T-cell (primary cell): ENCODE measurements around the gene MME. TPM values are rescaled to one million over a fixed set of nuclear protein-coding genes. Genes with fewer than 3 reads are reported as not detected.

Source experiments
- ATAC-seq, 4 experiments: fragments of 200-7000 bp in 3 of 4; fragments of 150-1000 bp in 1 of 4; cut with Tn5 transposase; replicated peaks in 1 of 4; 1 replicate in 3 of 4; 2 replicates in 1 of 4; pipeline ENCODE4 v1.10.0; 2021; ENCODE audit warnings: moderate library complexity in 3 of 4, mild to moderate bottlenecking in 2 of 4, moderate number of reproducible peaks in 1 of 4
- CTCF ChIA-PET, 2 donors: fragments of 300-600 bp; sonication (Branson Sonifier 250); formaldehyde crosslinking; loops; one replicate each; lab custom pipeline; 2022; ENCODE audit warnings: antibody characterized with exemption in 2 of 2; lab: Charles Lee
- POLR2A ChIA-PET, 2 donors: fragments of 300-600 bp; sonication (Branson Sonifier 250); formaldehyde crosslinking; loops; one replicate each; lab custom pipeline; 2022; ENCODE audit warnings: antibody characterized with exemption in 2 of 2; lab: Charles Lee
- DNase-seq, 35 experiments: peaks; one replicate each; pipeline versions ENCODE4 v3.0.0 to v3.0.0-alpha.2; 2013 to 2023
- H3K27ac ChIP-seq: one replicate; pipeline ENCODE4 v1.5.1; 2013; ENCODE audit warnings: low read length
- H3K27me3 ChIP-seq, 2 experiments: replicated peaks in 1 of 2; 1 replicate in 1 of 2; 2 replicates in 1 of 2; pipeline versions ENCODE4 v1.6.1 to v1.7.0; 2013; ENCODE audit warnings: low read length in 1 of 2, mixed read lengths in 1 of 2; ENCODE audit not compliant: control insufficient read depth in 2 of 2, insufficient read depth in 2 of 2; ENCODE audit errors: extremely low read depth in 1 of 2
- H3K36me3 ChIP-seq, 2 donors: 1 replicate in 1 of 2; 2 replicates in 1 of 2; pipeline versions ENCODE4 v1.6.1 to v1.7.0; 2013; ENCODE audit warnings: low read length in 1 of 2; ENCODE audit not compliant: control insufficient read depth in 2 of 2, insufficient read depth in 1 of 2; ENCODE audit errors: extremely low read depth in 1 of 2
- H3K4me1 ChIP-seq, 2 experiments: 1 replicate in 1 of 2; 2 replicates in 1 of 2; pipeline versions ENCODE4 v1.6.1 to v1.7.0; 2013; ENCODE audit warnings: low read length in 2 of 2, mixed read lengths in 1 of 2; ENCODE audit not compliant: insufficient read depth in 2 of 2, control insufficient read depth in 1 of 2; ENCODE audit errors: extremely low read depth in 1 of 2
- H3K4me3 ChIP-seq, 2 donors: 1 replicate in 1 of 2; 2 replicates in 1 of 2; pipeline versions ENCODE4 v1.5.1 to v1.7.0; 2013; ENCODE audit warnings: mild to moderate bottlenecking in 2 of 2, low read length in 1 of 2, moderate library complexity in 1 of 2; ENCODE audit not compliant: control insufficient read depth in 1 of 2; ENCODE audit errors: extremely low read depth in 1 of 2
- H3K9me3 ChIP-seq: 2 replicates; pipeline ENCODE4 v1.7.0; 2013
- H3K27ac Mint-ChIP-seq, 2 donors: one replicate each; pipeline ENCODE4 v1.8.0; 2020 to 2021; ENCODE audit warnings: mild to moderate bottlenecking in 2 of 2, mixed read lengths in 2 of 2
- H3K27me3 Mint-ChIP-seq, 2 donors: one replicate each; pipeline ENCODE4 v1.8.0; 2021 to 2022; ENCODE audit warnings: mixed read lengths in 2 of 2
- H3K36me3 Mint-ChIP-seq: one replicate; pipeline ENCODE4 v1.8.0; 2021; ENCODE audit warnings: mixed read lengths
- H3K4me1 Mint-ChIP-seq, 3 donors: one replicate each; pipeline ENCODE4 v1.8.0; 2020 to 2022; ENCODE audit warnings: mixed read lengths in 3 of 3, mild to moderate bottlenecking in 1 of 3
- H3K4me3 Mint-ChIP-seq, 3 donors: one replicate each; pipeline ENCODE4 v1.8.0; 2020 to 2022; ENCODE audit warnings: mild to moderate bottlenecking in 3 of 3, mixed read lengths in 3 of 3, moderate library complexity in 3 of 3
- H3K9me3 Mint-ChIP-seq, 3 donors: one replicate each; pipeline ENCODE4 v1.8.0; 2020 to 2022; ENCODE audit warnings: mixed read lengths in 3 of 3
- WGBS: methylation state at CpG from one replicate; pipeline ENCODE4 v1.1.5; 2013; ENCODE audit warnings: missing lambda C conversion rate; ENCODE audit not compliant: insufficient coverage; 5-methylcytosine and 5-hydroxymethylcytosine counted together
- total RNA-seq, 35 experiments: library from RNA in 6 of 35; stranded (reverse) in 6 of 35; fragments of 120-200 nt in 1 of 35; gene quantifications; one replicate each; pipeline versions ENCODE4 v1.2.1 to v1.2.4 and lab custom pipeline; 2013 to 2026

Gene MME
- total RNA-seq, 5 donors from 2014 or later (not counting 1 experiment from before 2014, with no cell fraction given): 0.35 to 2.2 (median 0.93) TPM

DNA sequence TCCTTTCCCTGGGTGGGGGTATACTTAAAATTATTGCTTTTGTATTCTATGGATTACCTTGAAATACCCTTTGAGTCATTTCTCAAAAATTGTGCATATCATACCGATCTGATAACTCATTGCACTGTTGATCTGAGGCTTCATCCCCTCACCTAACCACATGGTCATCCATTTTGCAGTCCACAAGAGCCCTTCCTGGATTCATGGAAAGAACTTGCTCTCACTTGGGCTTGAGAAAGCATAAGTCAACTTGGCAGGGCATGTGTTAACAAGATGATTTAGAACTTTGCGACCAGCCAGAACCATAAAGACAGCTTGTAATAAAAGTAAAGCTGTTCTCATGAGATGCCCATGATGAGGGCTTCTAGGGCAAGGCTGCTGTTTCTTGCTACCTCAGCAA lies 22.2 kb downstream of the MME start:
- H3K27ac ChIP-seq: no peak overlapping the region
- H3K4me3 ChIP-seq: no peak overlapping the region
- no peaks in the 10 kb centered on the region for H3K4me1 ChIP-seq
- no peaks in the 10 kb centered on the region for H3K36me3 Mint-ChIP-seq
- no peak for DNase-seq
- ChIA-PET CTCF (no interaction called here), POLR2A (no interaction called here)
- H3K4me3 Mint-ChIP-seq: no peak overlapping the region
- no peaks in the 10 kb centered on the region for H3K27me3 Mint-ChIP-seq
- no CpG with 5 or more reads among the region's 2 CpGs for whole genome bisulfite sequencing
- ATAC-seq: no peak
- no peaks in the 10 kb centered on the region for H3K4me1 Mint-ChIP-seq
- no peaks in the 10 kb centered on the region for H3K36me3 ChIP-seq
- H3K9me3 ChIP-seq: no peaks in the 10 kb centered on the region
- no peaks in the 10 kb centered on the region for H3K27me3 ChIP-seq
- H3K9me3 Mint-ChIP-seq: peaks cover 0 to 12% (median 4%) of the 10 kb centered on the region in 3 donors
- H3K27ac Mint-ChIP-seq: no peak overlapping the region

GRCh38 chr3:155103686-155104085 lies 23.6 kb downstream of the MME start:
- ChIA-PET CTCF (no interaction called here), POLR2A (no interaction called here)
- 100% methylated on average over 1 of the region's 2 CpGs for WGBS
- H3K36me3 ChIP-seq: no peaks in the 10 kb centered on the region
- H3K27me3 Mint-ChIP-seq: no peaks in the 10 kb centered on the region
- no peak overlapping the region for H3K4me3 Mint-ChIP-seq
- H3K27ac ChIP-seq: no peak overlapping the region
- H3K9me3 Mint-ChIP-seq: peaks cover 0 to 4% (median 1%) of the 10 kb centered on the region in 3 donors
- DNase-seq (no peak), ATAC-seq (no peak)
- H3K4me1 ChIP-seq: no peaks in the 10 kb centered on the region
- H3K4me3 ChIP-seq: no peak overlapping the region
- H3K9me3 ChIP-seq: no peaks in the 10 kb centered on the region
- no peaks in the 10 kb centered on the region for H3K27me3 ChIP-seq
- H3K36me3 Mint-ChIP-seq: no peaks in the 10 kb centered on the region
- no peak overlapping the region for H3K27ac Mint-ChIP-seq
- no peaks in the 10 kb centered on the region for H3K4me1 Mint-ChIP-seq

- no peak overlapping the region for H3K27ac Mint-ChIP-seq
- H3K4me3 Mint-ChIP-seq: no peak overlapping the region
- H3K4me3 ChIP-seq: no peak overlapping the region
- no peak for ATAC-seq
- no peaks in the 10 kb centered on the region for H3K9me3 Mint-ChIP-seq
- no peaks in the 10 kb centered on the region for H3K27me3 Mint-ChIP-seq
- no peak overlapping the region for H3K27ac ChIP-seq
- no peaks in the 10 kb centered on the region for H3K9me3 ChIP-seq
- H3K4me1 Mint-ChIP-seq: peaks cover 5% of the 10 kb centered on the region in 3 donors
- no CpG with 5 or more reads among the region's 2 CpGs for WGBS
- no peak for DNase-seq
- H3K36me3 ChIP-seq: no peaks in the 10 kb centered on the region
- no peaks in the 10 kb centered on the region for H3K27me3 ChIP-seq
- CTCF ChIA-PET: no interaction called here
- no peaks in the 10 kb centered on the region for H3K36me3 Mint-ChIP-seq
- POLR2A ChIA-PET: no interaction called here
- H3K4me1 ChIP-seq: peaks cover 0 to 2% of the 10 kb centered on the region in 2 experiments
Measured at GRCh38 chr3:155106119-155106518, 26.0 kb downstream of the MME start.

- POLR2A ChIA-PET: no interaction called here
- 50% methylated on average over 2 of the region's 4 CpGs for WGBS
- peaks cover 0 to 12% (median 4%) of the 10 kb centered on the region in 3 donors for H3K9me3 Mint-ChIP-seq
- ATAC-seq (no peak), DNase-seq (no peak)
- peaks cover 0 to 5% of the 10 kb centered on the region in 2 experiments for H3K4me1 ChIP-seq
- H3K27ac Mint-ChIP-seq: no peak overlapping the region
- no peak overlapping the region for H3K4me3 Mint-ChIP-seq
- H3K27ac ChIP-seq: no peak overlapping the region
- no peaks in the 10 kb centered on the region for H3K9me3 ChIP-seq
- H3K36me3 Mint-ChIP-seq: no peaks in the 10 kb centered on the region
- no peak overlapping the region for H3K4me3 ChIP-seq
- H3K27me3 Mint-ChIP-seq: peaks cover 0 to 4% of the 10 kb centered on the region in 2 donors
- peaks cover 6 to 9% (median 9%) of the 10 kb centered on the region in 3 donors for H3K4me1 Mint-ChIP-seq
- CTCF ChIA-PET: no interaction called here
- no peaks in the 10 kb centered on the region for H3K36me3 ChIP-seq
- no peaks in the 10 kb centered on the region for H3K27me3 ChIP-seq
Measured at GRCh38 chr3:155110022-155110421, 29.9 kb downstream of the MME start.

- Histone ChIP-seq H3K36me3 (no peaks in the 10 kb centered on the region), H3K4me1 (peaks cover 0 to 5% of the 10 kb centered on the region in 2 experiments), H3K27ac (no peak overlapping the region), H3K27me3 (no peaks in the 10 kb centered on the region), H3K9me3 (no peaks in the 10 kb centered on the region), H3K4me3 (no peak overlapping the region)
- Mint-ChIP-seq H3K36me3 (no peaks in the 10 kb centered on the region), H3K9me3 (peaks cover 0 to 12% (median 4%) of the 10 kb centered on the region in 3 donors), H3K27me3 (peaks cover 0 to 4% of the 10 kb centered on the region in 2 donors), H3K4me1 (peaks cover 6 to 9% (median 9%) of the 10 kb centered on the region in 3 donors), H3K4me3 (no peak overlapping the region), H3K27ac (no peak overlapping the region)
- CTCF ChIA-PET: no interaction called here
- POLR2A ChIA-PET: no interaction called here
- WGBS: 0% methylated on average over 2 of the region's 11 CpGs
- peak in 1 of 35 experiments; percentile 8 for DNase-seq
- no peak for ATAC-seq
Measured at GRCh38 chr3:155110996-155111901, 31.1 kb downstream of the MME start.

GRCh38 chr3:155111971-155112370 lies 31.9 kb downstream of the MME start:
- H3K4me1 Mint-ChIP-seq: peaks cover 6 to 9% (median 9%) of the 10 kb centered on the region in 3 donors

More at GRCh38 chr3:155111971-155112370, 31.9 kb downstream of the MME start:
- WGBS: no CpG with 5 or more reads among the region's 4 CpGs
- no peaks in the 10 kb centered on the region for H3K36me3 ChIP-seq
- DNase-seq: no peak
- H3K4me1 ChIP-seq: peaks cover 0 to 5% of the 10 kb centered on the region in 2 experiments
- H3K27me3 ChIP-seq: no peaks in the 10 kb centered on the region
- Mint-ChIP-seq H3K27me3 (peaks cover 0 to 4% of the 10 kb centered on the region in 2 donors), H3K4me3 (no peak overlapping the region), H3K36me3 (no peaks in the 10 kb centered on the region), H3K9me3 (peaks cover 0 to 12% (median 4%) of the 10 kb centered on the region in 3 donors), H3K27ac (no peak overlapping the region)
- no peak for ATAC-seq
- POLR2A ChIA-PET: no interaction called here
- H3K9me3 ChIP-seq: no peaks in the 10 kb centered on the region
- CTCF ChIA-PET: no interaction called here
- no peak overlapping the region for H3K4me3 ChIP-seq
- H3K27ac ChIP-seq: no peak overlapping the region
